Endothelial cell of umbilical vein (primary cell): ENCODE results near the gene ZNF772. TPM values are rescaled to one million over a fixed set of nuclear protein-coding genes. Genes with fewer than 3 reads are reported as not detected.

Experiments used
- BruUV-seq: library from RNA; stranded (reverse); fragments of 400-500 nt; replicated peaks from 2 replicates; lab custom pipeline; 2021; lab: Mats Ljungman, UMichigan
- CTCF ChIA-PET: fragments of 300-600, 350-600 bp; sonication (Branson Sonifier 250); formaldehyde crosslinking; loops from one replicate; lab custom pipeline; 2021; ENCODE audit warnings: antibody characterized with exemption, inconsistent platforms; lab: Charles Lee
- POLR2A ChIA-PET: fragments of 300-600, 350-600 bp; sonication (Branson Sonifier 250); formaldehyde crosslinking; loops from one replicate; lab custom pipeline; 2021; ENCODE audit warnings: antibody characterized with exemption, inconsistent platforms; lab: Charles Lee
- DNase-seq: peaks from one replicate; pipeline ENCODE4 v3.0.0-alpha.2; 2011; ENCODE audit warnings: low read depth, low spot score
- FAIRE-seq: peaks from 2 replicates; lab custom pipeline; 2011; peaks lifted over from hg19 to GRCh38; lab: Jason Lieb, UNC
- H2AFZ ChIP-seq: 2 replicates; pipeline ENCODE4 v1.6.0; 2012; ENCODE audit warnings: low read depth, low read length, control low read depth, inconsistent platforms
- H3K27ac ChIP-seq: 2 replicates; pipeline ENCODE4 v1.5.1; 2011; ENCODE audit warnings: low read depth, mild to moderate bottlenecking, control low read depth, low read length, moderate library complexity; ENCODE audit not compliant: insufficient read depth
- H3K27me3 ChIP-seq, 2 experiments: 2 replicates each; pipeline versions ENCODE4 v1.6.0 to v1.6.1; 2011; ENCODE audit warnings: low read length in 2 of 2, mixed read lengths in 1 of 2; ENCODE audit not compliant: control insufficient read depth in 2 of 2, insufficient read depth in 2 of 2
- H3K36me3 ChIP-seq, 2 experiments: 2 replicates in 1 of 2; 3 replicates in 1 of 2; pipeline ENCODE4 v1.5.1; 2011; ENCODE audit warnings: low read length in 2 of 2, mild to moderate bottlenecking in 1 of 2, moderate library complexity in 1 of 2; ENCODE audit not compliant: control insufficient read depth in 2 of 2, insufficient read depth in 2 of 2; ENCODE audit errors: extremely low read depth in 1 of 2
- H3K4me1 ChIP-seq: 3 replicates; pipeline ENCODE4 v1.5.1; 2011; ENCODE audit warnings: mild to moderate bottlenecking, low read length; ENCODE audit not compliant: control insufficient read depth, insufficient read depth; ENCODE audit errors: extremely low read depth
- H3K4me2 ChIP-seq: 2 replicates; pipeline ENCODE4 v1.6.1; 2011; ENCODE audit warnings: low read length, control low read depth, mixed read lengths; ENCODE audit not compliant: insufficient read depth
- H3K4me3 ChIP-seq, 3 experiments: fragments of 200-600 bp in 1 of 3; sonication (generic), shearing (Covaris generic) in 1 of 3; replicated peaks in 1 of 3; 2 replicates each; pipeline ENCODE4 v1.5.1; 2011 to 2016; ENCODE audit warnings: control low read depth in 3 of 3, low read length in 3 of 3, mild to moderate bottlenecking in 2 of 3, inconsistent platforms in 1 of 3, low read depth in 1 of 3, moderate library complexity in 1 of 3; ENCODE audit not compliant: insufficient read depth in 1 of 3
- H3K79me2 ChIP-seq: 2 replicates; pipeline ENCODE4 v1.6.0; 2012; ENCODE audit warnings: low read length, inconsistent platforms; ENCODE audit not compliant: control insufficient read depth, insufficient read depth
- H3K9ac ChIP-seq: replicated peaks from 2 replicates; pipeline ENCODE3; 2011; ENCODE audit warnings: low read length, control low read depth; ENCODE audit not compliant: insufficient read depth; ENCODE audit errors: extremely low read depth
- H3K9me1 ChIP-seq: replicated peaks from 3 replicates; pipeline ENCODE4 v1.6.0; 2011; ENCODE audit warnings: mild to moderate bottlenecking, low read length; ENCODE audit not compliant: control insufficient read depth, insufficient read depth; ENCODE audit errors: extremely low read depth
- H3K9me3 ChIP-seq: replicated peaks from 2 replicates; pipeline ENCODE4 v1.5.1; 2012; ENCODE audit warnings: low read length, inconsistent platforms; ENCODE audit not compliant: control insufficient read depth, insufficient read depth
- H4K20me1 ChIP-seq: replicated peaks from 2 replicates; pipeline ENCODE3; 2011; ENCODE audit warnings: mild to moderate bottlenecking, low read length; ENCODE audit not compliant: control insufficient read depth, insufficient read depth; ENCODE audit errors: extremely low read depth
- CTCF ChIP-seq, 2 donors: IDR thresholded peaks; 1 replicate in 1 of 2; 2 replicates in 1 of 2; pipeline ENCODE4 v1.5.1; 2011; ENCODE audit warnings: low read length in 2 of 2, mild to moderate bottlenecking in 2 of 2, moderate library complexity in 2 of 2, control low read depth in 1 of 2, inconsistent platforms in 1 of 2, low read depth in 1 of 2; ENCODE audit not compliant: insufficient read depth in 1 of 2; ENCODE audit errors: extremely low read depth in 1 of 2
- GATA2 ChIP-seq: IDR thresholded peaks from 2 replicates; pipeline ENCODE4 v1.7.0; 2011; ENCODE audit warnings: low read depth, mild to moderate bottlenecking, moderate library complexity, mixed read lengths, low read length; ENCODE audit not compliant: insufficient read length, insufficient read depth
- MAX ChIP-seq: IDR thresholded peaks from 2 replicates; pipeline ENCODE4 v1.6.1; 2011; ENCODE audit not compliant: insufficient read depth, insufficient read length
- MYC ChIP-seq: IDR thresholded peaks from one replicate; pipeline ENCODE4 v1.6.1; 2011; ENCODE audit warnings: mild to moderate bottlenecking, low read depth, low read length
- dilution Hi-C: fragments of 300-500 bp; cut with MboI; formaldehyde crosslinking; loops from one replicate; pipeline ENCODE4 v1.15.0; 2019; ENCODE audit warnings: low sequenced_read_pairs; ENCODE audit not compliant: extremely low pct_ligation_motif_present
- intact Hi-C: fragments of 100-400 bp; cut with micrococcal nuclease; formaldehyde crosslinking; loops from one replicate; pipeline ENCODE4 v1.10.0; 2022
- polyA plus RNA-seq, 4 experiments: library from polyadenylated mRNA; depleted of rRNA in 3 of 4; stranded (reverse) in 3 of 4; unstranded in 1 of 4; fragments of >200 nt; gene quantifications; 2 replicates each; pipeline versions ENCODE4 v1.2.1 to v1.2.3, GENCODE V29; 2011 to 2012; ENCODE audit warnings: missing spikeins in 1 of 4
- small RNA-seq: library from RNA; depleted of rRNA; stranded (forward); fragments of <200 nt; gene quantifications from one replicate; pipeline ENCODE3, GENCODE V24; 2012; ENCODE audit warnings: low replicate concordance, low read depth; ENCODE audit not compliant: insufficient read depth, insufficient read length
- total RNA-seq: library from RNA; stranded (reverse); gene quantifications from 2 replicates; pipeline ENCODE4 v1.2.3, GENCODE V29; 2021

Gene ZNF772
- total and polyA plus RNA-seq, 2 donors (not counting 3 experiments of a cell fraction or from before 2014, with no cell fraction given): 3.1 to 6.4 TPM

- Histone ChIP-seq H3K4me2 (no peak overlapping the region), H3K9me3 (peaks cover 3% of the 10 kb centered on the region), H3K4me3 (no peak overlapping the region), H3K27me3 (no peaks in the 10 kb centered on the region), H3K4me1 (no peaks in the 10 kb centered on the region), H3K9ac (no peak overlapping the region), H3K79me2 (no peaks in the 10 kb centered on the region), H3K27ac (no peak overlapping the region), H4K20me1 (no peaks in the 10 kb centered on the region), H3K36me3 (peaks cover 4 to 23% of the 10 kb centered on the region in 2 experiments), H3K9me1 (no peaks in the 10 kb centered on the region), H2AFZ (no peak overlapping the region)
- no peak for TF ChIP-seq MYC
- TF ChIP-seq GATA2: no peak
- TF ChIP-seq MAX: no peak
- TF ChIP-seq CTCF (IDR thresholded peaks at IDR 0.05; ENCODE audit: extremely low read depth in 1 of 2, insufficient read depth in 1 of 2, low read depth in 1 of 2, low read length in 2 of 2): no peak
- no peak for DNase-seq
- dilution Hi-C loops: no loop called here
- intact Hi-C loops: loop anchor here (10.0 kb wide), 1 partner anchor 145 kb away; no protein-coding TSS in a partner anchor
- ChIA-PET POLR2A (no interaction called here), CTCF (no interaction called here)
- FAIRE-seq: no peak
- no TSS peak for BruUV-seq
Measured at GRCh38 chr19:57419439-57419838, 57.9 kb downstream of the ZNF772 start.

Small RNA genes lying within 50 kb of the gene (small RNA-seq; reads per million reads assigned to genes)
- not detected for gene VN1R107P

Other genes with a start within 250 kb of the ZNF772 start
- 0.82 and 1.7 TPM in 2 replicates for gene AURKC, start 246.5 kb downstream of the ZNF772 start, total RNA-seq
- 0.55 and 0.68 TPM in 2 replicates for gene AURKC, start 246.5 kb downstream of the ZNF772 start, polyA plus RNA-seq
- 8.6 and 8.7 TPM in 2 replicates for gene ZNF805, start 236.9 kb downstream of the ZNF772 start, total RNA-seq
- 1.6 TPM in 2 replicates for gene ZNF805, start 236.9 kb downstream of the ZNF772 start, polyA plus RNA-seq
- 26.9 and 29.3 TPM in 2 replicates for gene ZNF460, start 197.1 kb downstream of the ZNF772 start, total RNA-seq
- gene ZNF460, start 197.1 kb downstream of the ZNF772 start, polyA plus RNA-seq: 4.1 and 4.5 TPM in 2 replicates
- gene ZNF543, start 157.1 kb downstream of the ZNF772 start, total RNA-seq: 4.5 and 5.3 TPM in 2 replicates
- gene ZNF543, start 157.1 kb downstream of the ZNF772 start, polyA plus RNA-seq: 1.1 TPM in 2 replicates
- gene ZNF304, start 126.3 kb downstream of the ZNF772 start, total RNA-seq: 5.3 and 5.6 TPM in 2 replicates
- 2.4 and 2.5 TPM in 2 replicates for gene ZNF304, start 126.3 kb downstream of the ZNF772 start, polyA plus RNA-seq
- 6.3 and 7.5 TPM in 2 replicates for gene TRAPPC2B, start 114.0 kb downstream of the ZNF772 start, total RNA-seq
- gene TRAPPC2B, start 114.0 kb downstream of the ZNF772 start, polyA plus RNA-seq: 21.1 and 24.3 TPM in 2 replicates
- gene ZNF547, start 114.0 kb downstream of the ZNF772 start, total RNA-seq: 2.7 and 3.2 TPM in 2 replicates
- 1.9 and 3.1 TPM in 2 replicates for gene ZNF547, start 114.0 kb downstream of the ZNF772 start, polyA plus RNA-seq
- 7.8 and 8.8 TPM in 2 replicates for gene ZNF548, start 87.7 kb downstream of the ZNF772 start, total RNA-seq
- gene ZNF548, start 87.7 kb downstream of the ZNF772 start, polyA plus RNA-seq: 7.5 and 7.7 TPM in 2 replicates
- 4.7 and 6.4 TPM in 2 replicates for gene ZNF17, start 66.4 kb downstream of the ZNF772 start, total RNA-seq
- gene ZNF17, start 66.4 kb downstream of the ZNF772 start, polyA plus RNA-seq: 2.4 and 3.0 TPM in 2 replicates
- gene ZNF749, start 42.2 kb downstream of the ZNF772 start, total RNA-seq: 8.9 and 11.5 TPM in 2 replicates
- gene ZNF749, start 42.2 kb downstream of the ZNF772 start, polyA plus RNA-seq: 8.5 and 8.8 TPM in 2 replicates
- 0.23 and 0.38 TPM in 2 replicates for gene VN1R1, start 20.4 kb downstream of the ZNF772 start, total RNA-seq
- 0.08 and 0.14 TPM in 2 replicates for gene VN1R1, start 20.4 kb downstream of the ZNF772 start, polyA plus RNA-seq
- gene ZNF419, start 10.2 kb upstream of the ZNF772 start, total RNA-seq: 6.3 and 7.2 TPM in 2 replicates
- gene ZNF419, start 10.2 kb upstream of the ZNF772 start, polyA plus RNA-seq: 5.1 and 6.4 TPM in 2 replicates
- 4.3 and 5.5 TPM in 2 replicates for gene ZNF773, start 22.4 kb upstream of the ZNF772 start, total RNA-seq
- gene ZNF773, start 22.4 kb upstream of the ZNF772 start, polyA plus RNA-seq: 4.0 and 5.1 TPM in 2 replicates
- gene ZNF549, start 49.8 kb upstream of the ZNF772 start, total RNA-seq: 3.1 and 3.5 TPM in 2 replicates
- gene ZNF549, start 49.8 kb upstream of the ZNF772 start, polyA plus RNA-seq: 1.1 and 1.4 TPM in 2 replicates
- gene ZNF550, start 82.3 kb upstream of the ZNF772 start, total RNA-seq: 4.8 and 8.4 TPM in 2 replicates
- 2.0 and 2.5 TPM in 2 replicates for gene ZNF550, start 82.3 kb upstream of the ZNF772 start, polyA plus RNA-seq
- 3.8 and 4.2 TPM in 2 replicates for gene ZNF416, start 101.3 kb upstream of the ZNF772 start, total RNA-seq
- gene ZNF416, start 101.3 kb upstream of the ZNF772 start, polyA plus RNA-seq: 1.4 and 1.5 TPM in 2 replicates
- gene ZIK1, start 106.6 kb upstream of the ZNF772 start, total RNA-seq: 1.3 and 2.4 TPM in 2 replicates
- 0.79 and 0.99 TPM in 2 replicates for gene ZIK1, start 106.6 kb upstream of the ZNF772 start, polyA plus RNA-seq
- gene ZNF530, start 122.3 kb upstream of the ZNF772 start, total RNA-seq: 4.0 TPM in 2 replicates
- 1.5 and 1.7 TPM in 2 replicates for gene ZNF530, start 122.3 kb upstream of the ZNF772 start, polyA plus RNA-seq
- 11.1 and 12.3 TPM in 2 replicates for gene ZNF134, start 136.7 kb upstream of the ZNF772 start, total RNA-seq
- 3.5 and 6.4 TPM in 2 replicates for gene ZNF134, start 136.7 kb upstream of the ZNF772 start, polyA plus RNA-seq
- gene ZNF211, start 155.6 kb upstream of the ZNF772 start, total RNA-seq: 8.6 and 9.4 TPM in 2 replicates
- 4.7 and 6.3 TPM in 2 replicates for gene ZNF211, start 155.6 kb upstream of the ZNF772 start, polyA plus RNA-seq
- not detected in 2 replicates for gene ZSCAN4, start 191.4 kb upstream of the ZNF772 start, total RNA-seq
- gene ZSCAN4, start 191.4 kb upstream of the ZNF772 start, polyA plus RNA-seq: not detected in 2 replicates
- 5.6 and 6.1 TPM in 2 replicates for gene ZNF551, start 204.4 kb upstream of the ZNF772 start, total RNA-seq
- 2.6 and 2.7 TPM in 2 replicates for gene ZNF551, start 204.4 kb upstream of the ZNF772 start, polyA plus RNA-seq
- 0.81 and 2.0 TPM in 2 replicates for gene ZNF154, start 231.6 kb upstream of the ZNF772 start, total RNA-seq
- gene ZNF154, start 231.6 kb upstream of the ZNF772 start, polyA plus RNA-seq: 1.1 and 1.3 TPM in 2 replicates